DOHH2 (cell line): Measurements from ENCODE around the gene TOP2A.

Experiments
- CTCF ChIP-seq: fragments of 200-600 bp; sonication (generic); IDR thresholded peaks from one replicate; pipeline ENCODE4 v1.5.1; 2014; ENCODE audit warnings: antibody characterized with exemption, mild to moderate bottlenecking, low read depth, low read length; ENCODE audit not compliant: poor library complexity, severe bottlenecking
- EZH2phosphoT487 ChIP-seq: fragments of 200-600 bp; sonication (generic); IDR thresholded peaks from 2 replicates; pipeline ENCODE4 v1.6.1; 2017; ENCODE audit warnings: borderline replicate concordance, mild to moderate bottlenecking, antibody characterized with exemption, low read length, moderate library complexity, mixed read lengths

DNA sequence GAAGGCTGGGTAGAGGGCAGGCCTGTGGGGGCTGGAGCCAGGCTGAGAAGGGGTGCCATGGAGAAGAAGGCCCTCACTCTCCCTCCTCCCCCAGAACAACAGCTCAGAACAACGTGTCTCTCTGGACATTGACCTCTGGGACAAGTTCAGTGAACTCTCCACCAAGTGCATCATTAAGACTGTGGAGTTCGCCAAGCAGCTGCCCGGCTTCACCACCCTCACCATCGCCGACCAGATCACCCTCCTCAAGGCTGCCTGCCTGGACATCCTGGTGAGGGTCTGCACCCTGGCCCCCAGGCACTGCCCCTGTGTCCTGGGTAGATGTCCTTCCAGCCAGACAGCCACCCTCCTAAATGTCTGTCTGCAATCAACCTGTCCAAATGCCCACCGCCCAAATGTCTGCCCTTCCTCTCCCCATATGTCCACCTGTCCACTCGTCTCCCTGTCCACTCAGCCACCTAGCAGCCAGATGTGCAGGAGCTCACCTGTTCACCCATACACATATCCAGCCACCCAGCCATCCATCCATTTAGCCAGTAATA lies 65.4 kb downstream of the TOP2A start:
- TF ChIP-seq CTCF, result no peak
- no peak for TF ChIP-seq EZH2phosphoT487
